OCI-LY7 (cell line): ENCODE measurements around the gene TJAP1. TPM values are rescaled to one million over a fixed set of nuclear protein-coding genes. Genes with fewer than 3 reads are reported as not detected.

ENCODE experiments used
- BruUV-seq: library from RNA; stranded (reverse); fragments of 400-500 nt; replicated peaks from 2 replicates; lab custom pipeline; 2021; lab: Mats Ljungman, UMichigan
- CTCF ChIA-PET: fragments of 300-600 bp; sonication (Branson Sonifier 250); formaldehyde crosslinking; loops from one replicate; lab custom pipeline; 2022; ENCODE audit warnings: antibody characterized with exemption; ENCODE audit not compliant: unreplicated experiment; lab: Charles Lee
- POLR2A ChIA-PET: fragments of 300-600 bp; sonication (Branson Sonifier 250); formaldehyde crosslinking; loops from one replicate; lab custom pipeline; 2022; ENCODE audit warnings: antibody characterized with exemption; lab: Charles Lee
- DNase-seq: peaks from one replicate; pipeline ENCODE4 v3.0.0-alpha.2; 2015; ENCODE audit warnings: low spot score
- H2AFZ ChIP-seq: fragments of 200-600 bp; sonication (generic), shearing (Covaris generic); 2 replicates; pipeline ENCODE4 v1.6.1; 2014; ENCODE audit warnings: mild to moderate bottlenecking, antibody characterized with exemption, low read length, moderate library complexity
- H3K27ac ChIP-seq: fragments of 200-600 bp; sonication (generic); 2 replicates; pipeline ENCODE4 v1.5.1; 2014; ENCODE audit warnings: mixed run types, low read depth, mild to moderate bottlenecking, moderate library complexity, low read length, inconsistent platforms; ENCODE audit not compliant: poor library complexity, severe bottlenecking
- H3K36me3 ChIP-seq: fragments of 200-600 bp; sonication (generic); 2 replicates; pipeline ENCODE4 v1.6.1; 2014; ENCODE audit warnings: mild to moderate bottlenecking, antibody characterized with exemption, low read length, moderate library complexity, mixed read lengths; ENCODE audit not compliant: insufficient read depth
- H3K4me1 ChIP-seq: fragments of 200-600 bp; sonication (generic); 2 replicates; pipeline ENCODE4 v1.5.1; 2014; ENCODE audit warnings: mild to moderate bottlenecking, low read length; ENCODE audit not compliant: insufficient read depth, poor library complexity, severe bottlenecking
- H3K4me2 ChIP-seq: fragments of 200-600 bp; sonication (generic); 2 replicates; pipeline ENCODE4 v1.6.1; 2014; ENCODE audit warnings: mild to moderate bottlenecking, low read length
- H3K4me3 ChIP-seq: fragments of 200-600 bp; sonication (generic); 2 replicates; pipeline ENCODE4 v1.5.1; 2014; ENCODE audit warnings: mild to moderate bottlenecking, low read depth, low read length; ENCODE audit not compliant: poor library complexity, severe bottlenecking
- H3K79me2 ChIP-seq: fragments of 200-600 bp; sonication (generic); 2 replicates; pipeline ENCODE4 v1.6.1; 2016; ENCODE audit warnings: low read depth, mild to moderate bottlenecking, low read length, moderate library complexity, mixed read lengths; ENCODE audit not compliant: insufficient read depth
- H3K9me2 ChIP-seq: fragments of 200-600 bp; sonication (generic); 2 replicates; pipeline ENCODE4 v1.6.1; 2016; ENCODE audit warnings: mild to moderate bottlenecking, low read length, mixed read lengths; ENCODE audit not compliant: insufficient read depth
- H3K9me3 ChIP-seq: fragments of 200-600 bp; sonication (generic); 2 replicates; pipeline ENCODE4 v1.6.1; 2014; ENCODE audit warnings: mild to moderate bottlenecking, mixed run types, low read length, mixed read lengths
- H4K20me1 ChIP-seq: fragments of 200-600 bp; sonication (generic); 2 replicates; pipeline ENCODE4 v1.6.1; 2014; ENCODE audit warnings: mild to moderate bottlenecking, antibody characterized with exemption, low read length, moderate library complexity, mixed read lengths; ENCODE audit not compliant: insufficient read depth
- CTCF ChIP-seq: fragments of 200-600 bp; sonication (generic); conservative IDR thresholded peaks from 2 replicates; pipeline ENCODE4 v1.5.1; 2014; ENCODE audit warnings: mild to moderate bottlenecking, antibody characterized with exemption, low read length, moderate library complexity, mixed read lengths
- EZH2phosphoT487 ChIP-seq: fragments of 200-600 bp; sonication (generic); IDR thresholded peaks from 2 replicates; pipeline ENCODE4 v1.6.1; 2018; ENCODE audit warnings: low read depth, borderline replicate concordance, mild to moderate bottlenecking, mixed run types, antibody characterized with exemption, low read length, moderate library complexity, mixed read lengths
- intact Hi-C: fragments of 100-400 bp; cut with micrococcal nuclease; formaldehyde crosslinking; loops from one replicate; pipeline ENCODE4 v1.10.0; 2022; ENCODE audit not compliant: unreplicated experiment
- total RNA-seq, 2 experiments: library from RNA; depleted of rRNA in 1 of 2; stranded (reverse); fragments of >200 nt in 1 of 2; shearing (Covaris generic) in 1 of 2; gene quantifications; 2 replicates each; pipeline ENCODE4 v1.2.3, GENCODE V29; 2014 to 2022

TJAP1 gene
- total RNA-seq, 2 experiments from 2014 or later: 16.7 to 34.4 TPM

- Histone ChIP-seq H2AFZ (no peak overlapping the region), H3K27ac (no peak overlapping the region), H3K4me3 (no peak overlapping the region), H3K4me1 (no peaks in the 10 kb centered on the region), H4K20me1 (no peaks in the 10 kb centered on the region), H3K79me2 (no peaks in the 10 kb centered on the region), H3K4me2 (no peak overlapping the region), H3K9me3 (no peaks in the 10 kb centered on the region), H3K9me2 (no peaks in the 10 kb centered on the region), H3K36me3 (peaks cover 35% of the 10 kb centered on the region; the same call in 1 of the 2 replicates)
- no peak for DNase-seq
- POLR2A ChIA-PET: interaction anchor here (1.0 to 1.1 kb wide), 2 partner anchors 25 to 51 kb away, joined by 3 read pairs; partner anchors contain the start of gene ABCC10
- intact Hi-C loops: no loop called here
- no TSS peak for BruUV-seq
- CTCF ChIA-PET: no interaction called here
- TF ChIP-seq EZH2phosphoT487 (no peak), CTCF (no peak)
These were observed 25.4 kb upstream of the TJAP1 start for GRCh38 chr6:43451939-43452338.

- Histone ChIP-seq H4K20me1 (no peaks in the 10 kb centered on the region), H3K9me2 (no peaks in the 10 kb centered on the region), H3K79me2 (no peaks in the 10 kb centered on the region), H3K4me2 (no peak overlapping the region), H3K4me1 (no peaks in the 10 kb centered on the region), H2AFZ (no peak overlapping the region), H3K4me3 (no peak overlapping the region), H3K27ac (no peak overlapping the region), H3K9me3 (no peaks in the 10 kb centered on the region), H3K36me3 (peaks cover 29% of the 10 kb centered on the region; the same call in 1 of the 2 replicates)
- TF ChIP-seq EZH2phosphoT487: no peak
- TF ChIP-seq CTCF: no peak
- ChIA-PET POLR2A (interaction anchor here (1.0 to 1.3 kb wide), 3 partner anchors 26 to 50 kb away, joined by 3 to 4 read pairs (median 3); partner anchors contain the start of gene ABCC10), CTCF (no interaction called here)
- no TSS peak for BruUV-seq
- intact Hi-C loops: no loop called here
- no peak for DNase-seq
These were observed 24.5 kb upstream of the TJAP1 start for GRCh38 chr6:43452896-43453295.

- Histone ChIP-seq H3K4me1 (no peaks in the 10 kb centered on the region), H3K4me2 (no peak overlapping the region), H3K4me3 (no peak overlapping the region), H3K36me3 (peaks cover 23% of the 10 kb centered on the region; the same call in 1 of the 2 replicates), H4K20me1 (no peaks in the 10 kb centered on the region), H3K79me2 (no peaks in the 10 kb centered on the region), H3K27ac (no peak overlapping the region), H3K9me3 (no peaks in the 10 kb centered on the region), H2AFZ (no peak overlapping the region), H3K9me2 (no peaks in the 10 kb centered on the region)
- CTCF ChIA-PET: no interaction called here
- no TSS peak for BruUV-seq
- TF ChIP-seq CTCF: no peak
- POLR2A ChIA-PET: no interaction called here
- DNase-seq: no peak
- intact Hi-C loops: no loop called here
These were observed 23.5 kb upstream of the TJAP1 start for GRCh38 chr6:43453831-43454230.
